Stimulated activated CD8-positive, alpha-beta memory T cell treated with anti-CD3 and anti-CD28 coated beads, Interleukin-2, amount 100 ng/mL, for 1 hour (primary cell): ENCODE measurements around the gene ABCC11.

Source experiments
- DNase-seq, 2 donors: peaks; one replicate each; pipeline ENCODE4 v3.0.0-alpha.2; 2020; ENCODE audit warnings: low read depth in 2 of 2

ABCC11 gene

GRCh38 chr16:48164907-48165715 lies 82.2 kb downstream of the ABCC11 start:
- peak; percentile 40 to 41 for DNase-seq

DNA sequence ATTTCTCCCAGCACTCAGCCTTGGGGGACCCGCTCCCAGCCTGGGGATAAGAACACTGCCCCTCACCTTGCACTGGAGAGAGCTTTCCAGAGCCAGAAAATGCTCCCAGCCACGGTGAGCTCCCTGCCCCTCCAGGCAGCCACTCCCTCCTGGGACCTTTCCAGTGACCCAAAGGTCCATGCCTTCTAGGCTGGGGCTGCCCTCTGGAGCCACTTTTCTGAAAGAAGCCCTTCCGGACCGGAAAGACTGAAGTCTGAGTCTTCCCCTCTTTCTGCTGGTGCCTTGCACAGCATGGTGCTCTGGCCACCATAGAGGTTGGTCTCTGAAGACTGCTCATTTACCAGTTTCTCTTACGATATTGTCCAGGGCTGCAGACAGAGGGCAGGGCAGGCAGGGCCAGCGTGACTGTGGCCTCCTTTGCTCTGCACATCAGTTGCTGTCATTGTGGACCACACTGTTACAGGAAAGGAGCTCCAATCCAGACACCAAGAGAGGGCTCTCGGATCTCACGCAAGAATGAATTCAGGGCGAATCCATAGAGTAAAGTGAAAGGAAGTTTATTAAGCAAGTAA lies 84.4 kb downstream of the ABCC11 start:
- no peak for DNase-seq

GRCh38 chr16:48161906-48162305 lies 85.4 kb downstream of the ABCC11 start:
- DNase-seq, result no peak

- no peak for DNase-seq
Measured at GRCh38 chr16:48160575-48160974, 86.8 kb downstream of the ABCC11 start.

DNA sequence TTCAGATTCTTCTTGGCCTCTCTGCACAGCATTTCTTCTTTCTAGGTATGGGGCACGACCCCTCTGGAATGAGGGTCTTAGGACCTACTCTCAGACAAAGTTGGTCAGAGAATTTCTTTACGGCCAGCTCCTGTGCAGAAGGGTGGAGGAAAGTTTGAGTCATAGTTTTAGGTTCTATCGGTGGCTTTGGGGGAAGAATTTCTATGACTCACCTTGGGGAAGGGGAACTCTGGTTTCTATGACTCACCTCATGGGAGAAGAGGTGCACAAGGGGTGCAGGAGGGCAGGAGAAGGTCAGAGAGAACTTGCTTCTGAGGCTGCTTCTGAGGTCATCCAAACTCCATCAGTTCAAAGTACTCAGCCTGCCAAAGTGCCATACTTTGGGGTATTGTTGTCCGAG lies 89.0 kb downstream of the ABCC11 start:
- DNase-seq, result no peak

DNA sequence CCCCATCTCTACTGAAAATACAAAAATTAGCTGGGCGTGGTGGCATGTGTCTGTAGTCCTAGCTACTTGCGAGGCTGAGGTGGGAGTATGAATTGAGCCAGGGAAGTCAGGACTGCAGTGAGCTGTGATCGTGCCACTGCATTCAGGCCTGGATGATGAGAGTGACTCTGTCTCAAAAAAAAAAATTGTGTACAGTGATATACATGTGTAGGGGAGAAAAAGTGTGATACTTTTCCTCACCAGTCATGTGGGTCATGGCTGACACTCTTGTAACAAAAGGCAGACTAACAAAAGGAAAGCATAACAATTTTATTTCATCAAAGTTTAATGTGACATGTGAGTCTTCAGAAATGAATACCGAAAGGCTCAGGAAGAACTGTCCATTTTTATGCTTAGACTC lies 89.5 kb downstream of the ABCC11 start:
- no peak for DNase-seq

- DNase-seq, result no peak
Measured at GRCh38 chr16:48157302-48157701, 90.0 kb downstream of the ABCC11 start.

DNA sequence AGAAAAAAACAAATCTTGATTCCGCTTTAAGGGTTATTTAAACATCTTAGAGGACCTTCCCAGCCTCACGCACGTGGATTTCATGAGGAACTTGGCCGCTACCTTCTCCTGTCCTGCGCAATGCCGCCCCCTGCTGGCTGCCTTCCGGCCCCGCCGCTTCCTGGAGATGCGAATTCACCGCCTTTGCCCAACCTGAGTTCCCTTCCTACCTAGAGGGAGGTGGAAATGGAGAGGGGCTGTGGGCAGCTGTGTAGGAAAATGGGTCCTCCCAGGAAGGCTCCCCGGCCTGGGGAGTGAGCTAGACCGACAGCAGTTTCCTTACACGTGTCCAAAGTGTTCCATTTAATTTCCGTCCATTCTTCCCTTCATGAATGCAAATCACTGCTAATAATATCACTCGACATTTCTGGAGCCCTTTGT lies 90.5 kb downstream of the ABCC11 start:
- peak; percentile 50 to 63 for DNase-seq

DNA sequence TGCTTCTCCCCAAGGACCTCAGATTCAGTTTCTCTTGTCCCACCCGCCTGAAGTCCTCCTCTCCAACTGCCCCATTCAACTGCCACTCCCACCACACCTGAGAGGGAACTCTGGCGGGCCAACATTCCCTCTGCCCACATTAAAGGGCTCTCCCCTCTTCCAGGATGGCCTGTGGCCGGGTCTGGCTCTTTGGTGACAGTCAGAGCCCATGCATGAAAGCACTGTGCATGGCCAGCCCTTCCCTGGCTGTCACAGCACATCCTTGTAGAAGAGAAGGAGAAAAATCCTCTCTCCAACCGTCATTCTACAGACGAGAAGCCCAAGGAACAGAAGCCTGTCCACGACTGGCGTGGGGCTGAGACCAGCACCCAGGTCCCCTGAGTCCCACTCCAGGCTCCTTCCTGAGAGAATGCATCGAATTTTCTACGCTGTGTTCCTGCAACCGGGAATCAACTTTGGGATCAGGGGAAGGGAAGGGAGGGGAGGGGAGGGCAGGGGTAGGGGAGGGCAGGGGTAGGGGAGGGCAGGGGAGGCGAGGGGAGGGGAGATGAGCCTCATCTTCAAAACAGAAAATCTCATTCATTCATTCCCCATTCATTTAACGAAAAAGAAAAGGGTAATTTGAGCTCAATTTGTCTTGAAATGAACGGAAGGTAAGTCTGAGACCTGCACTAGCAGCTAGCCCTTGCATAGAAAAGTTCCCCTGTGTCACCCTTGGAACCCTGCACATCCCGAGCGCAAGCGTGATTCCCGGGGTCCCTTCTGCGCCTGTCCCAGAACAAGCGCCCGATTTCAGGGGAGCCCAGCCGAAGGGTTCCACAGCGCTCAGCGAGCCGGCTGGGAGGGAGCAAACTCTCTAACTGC lies 91.2 kb downstream of the ABCC11 start, which contains the start of gene ABCC12:
ABCC12 (minus strand) TSS at position 68 of the 864 bp plus-strand sequence. CDS start 9,569 bp downstream, outside the sequence.
- DNase-seq, result no peak

DNA sequence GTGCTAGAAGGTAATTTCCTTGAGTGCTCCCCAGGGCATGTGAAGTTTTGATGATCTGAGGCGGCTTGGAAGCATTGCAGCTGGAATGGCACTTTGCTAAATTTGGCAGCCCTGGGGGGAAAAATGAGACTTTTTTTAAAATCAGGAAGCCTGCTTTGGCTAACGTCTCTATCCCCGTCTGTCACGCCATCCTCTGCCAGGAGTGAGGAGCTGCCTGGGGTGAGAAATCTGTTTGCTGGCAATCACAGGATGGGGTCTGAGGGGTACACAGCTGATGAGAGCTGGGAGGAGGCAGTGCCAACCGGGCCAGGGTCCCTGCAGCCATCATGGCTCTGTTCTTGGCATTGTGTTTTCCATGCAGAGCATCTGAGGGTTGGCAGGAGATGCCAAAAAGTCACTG lies 93.6 kb downstream of the ABCC11 start:
- no peak for DNase-seq

DNA sequence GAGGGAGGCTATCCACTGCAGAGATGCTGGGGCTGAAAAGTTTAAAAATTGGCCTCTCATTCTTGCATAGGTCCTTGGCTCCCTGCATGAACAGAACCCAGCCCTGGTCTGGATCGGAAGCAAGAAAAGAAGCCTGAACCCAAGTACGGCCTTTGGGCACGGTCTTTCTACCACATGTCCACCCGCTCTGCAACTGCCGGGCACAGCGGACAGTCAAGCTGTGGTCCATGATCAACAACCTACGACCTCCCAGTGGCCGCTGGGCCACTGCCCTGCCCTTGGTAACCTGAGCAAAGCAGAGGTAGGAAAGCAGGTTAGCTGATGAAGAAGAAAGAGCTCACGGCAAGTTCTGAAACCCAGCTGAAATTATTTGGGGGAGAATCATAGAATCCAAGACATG lies 95.1 kb downstream of the ABCC11 start:
- DNase-seq, result no peak

- no peak for DNase-seq
Measured at GRCh38 chr16:48150707-48151106, 96.6 kb downstream of the ABCC11 start.

DNA sequence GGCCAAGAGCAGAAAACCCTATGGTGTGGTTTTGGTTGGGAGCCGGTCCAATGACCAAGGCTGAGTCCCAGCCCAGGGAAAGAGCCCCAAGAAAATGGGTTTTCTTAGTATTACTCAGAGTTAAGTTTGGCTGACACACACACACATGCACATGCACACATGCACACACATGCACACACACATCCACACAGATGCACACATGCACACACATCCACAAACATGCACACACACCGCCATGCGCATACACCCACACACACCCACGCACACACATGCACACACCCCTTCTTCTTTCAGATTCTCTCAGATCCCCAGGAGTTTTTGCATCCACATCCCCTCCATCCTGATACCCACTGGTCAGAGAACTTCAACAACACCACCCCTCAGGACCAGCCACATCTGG lies 100.6 kb downstream of the ABCC11 start:
- DNase-seq, result no peak

GRCh38 chr16:48146131-48146530 lies 101.2 kb downstream of the ABCC11 start:
- no peak for DNase-seq

DNA sequence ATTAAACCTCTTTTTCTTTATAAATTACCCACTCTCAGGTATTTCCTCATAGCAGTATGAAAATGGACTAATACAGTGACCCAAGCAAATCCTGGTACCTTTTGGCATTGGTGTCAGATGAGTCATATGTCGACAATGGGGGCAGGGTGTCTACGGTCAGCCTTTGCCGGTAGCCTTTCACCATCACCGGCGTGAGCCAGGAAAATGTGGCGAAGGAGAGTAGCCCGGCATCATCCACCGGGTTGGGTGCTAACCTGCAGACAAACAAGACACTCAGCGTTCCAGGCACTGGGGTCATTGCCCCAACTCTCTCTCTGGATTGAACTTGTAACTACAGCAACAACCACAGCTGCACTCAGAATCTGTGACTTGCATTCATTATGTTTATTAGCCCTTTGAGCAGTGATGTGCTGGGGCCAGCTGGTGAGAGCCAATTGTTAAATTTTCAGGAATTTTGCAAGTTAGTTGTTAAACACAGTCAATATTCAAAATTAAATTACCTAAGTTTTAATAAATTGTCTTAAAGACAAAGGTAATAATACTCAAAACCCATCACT lies 103.4 kb downstream of the ABCC11 start:
- no peak for DNase-seq

DNA sequence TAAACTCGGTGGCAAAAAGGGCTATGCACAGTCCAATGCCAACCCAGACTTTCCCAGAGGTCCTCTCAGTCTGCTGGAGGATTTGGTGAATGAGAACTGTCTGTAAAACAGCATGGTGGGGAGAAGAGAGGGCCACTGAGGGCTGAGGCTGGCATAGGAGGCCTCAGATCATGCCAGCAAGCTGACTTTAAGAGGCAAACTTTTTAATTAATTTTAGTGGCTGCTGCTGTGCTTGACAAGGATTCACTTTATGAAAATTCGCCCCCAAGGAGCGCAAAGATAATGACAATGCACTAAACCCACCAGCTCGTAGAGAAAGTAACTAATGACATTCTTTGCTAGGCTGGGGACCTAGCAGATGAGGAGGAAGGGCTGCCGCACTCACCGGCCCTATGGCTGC lies 106.5 kb downstream of the ABCC11 start:
- DNase-seq, result no peak

GRCh38 chr16:48139517-48139916 lies 107.8 kb downstream of the ABCC11 start:
- no peak for DNase-seq

DNA sequence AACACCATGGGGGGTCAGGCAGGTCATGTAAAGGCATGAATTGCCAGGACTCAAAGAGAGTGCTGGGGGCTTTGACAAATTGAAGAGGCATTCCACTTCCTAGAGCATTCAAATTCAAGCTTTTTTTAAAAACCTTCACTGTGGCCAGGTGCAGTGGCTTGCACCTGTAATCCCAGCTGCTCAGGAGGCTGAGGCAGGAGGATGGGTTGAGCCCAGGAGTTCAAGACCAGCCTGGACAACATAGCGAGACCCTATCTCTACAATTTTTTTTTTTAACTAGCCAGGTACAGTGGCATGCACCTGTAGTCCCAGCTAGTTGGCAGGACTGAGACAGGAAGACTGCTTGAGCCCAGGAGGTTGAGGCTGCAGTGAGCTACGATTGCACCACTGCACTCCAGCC lies 108.8 kb downstream of the ABCC11 start:
- DNase-seq, result no peak

DNA sequence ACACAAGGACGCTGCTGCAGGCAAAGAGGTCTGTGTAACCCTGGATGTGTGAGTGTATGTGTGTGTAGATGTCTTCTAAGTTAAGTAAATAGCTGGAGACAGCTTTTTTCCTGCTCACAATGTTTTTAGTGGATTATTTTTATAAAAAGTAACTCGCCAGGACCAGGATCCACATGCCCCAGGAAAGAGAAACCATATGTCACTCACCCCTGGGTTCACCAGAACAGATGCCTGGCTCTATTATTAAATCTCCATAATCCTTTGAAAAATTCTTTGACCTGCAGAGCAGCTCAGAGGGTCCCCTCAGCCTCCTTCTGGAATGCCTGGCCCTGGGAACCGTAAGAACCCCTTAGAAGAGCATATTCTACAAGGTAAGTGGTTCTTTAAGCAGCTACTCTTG lies 109.5 kb downstream of the ABCC11 start:
- DNase-seq, result no peak

GRCh38 chr16:48136547-48137360 lies 110.6 kb downstream of the ABCC11 start:
- DNase-seq, result no peak
